Measurements from ENCODE around the gene C12orf43. TPM values are rescaled to one million over a fixed set of nuclear protein-coding genes. Genes with fewer than 3 reads are reported as not detected.

Gene C12orf43
- total RNA-seq, 1 donor from 2014 or later: 14.2 TPM

DNA sequence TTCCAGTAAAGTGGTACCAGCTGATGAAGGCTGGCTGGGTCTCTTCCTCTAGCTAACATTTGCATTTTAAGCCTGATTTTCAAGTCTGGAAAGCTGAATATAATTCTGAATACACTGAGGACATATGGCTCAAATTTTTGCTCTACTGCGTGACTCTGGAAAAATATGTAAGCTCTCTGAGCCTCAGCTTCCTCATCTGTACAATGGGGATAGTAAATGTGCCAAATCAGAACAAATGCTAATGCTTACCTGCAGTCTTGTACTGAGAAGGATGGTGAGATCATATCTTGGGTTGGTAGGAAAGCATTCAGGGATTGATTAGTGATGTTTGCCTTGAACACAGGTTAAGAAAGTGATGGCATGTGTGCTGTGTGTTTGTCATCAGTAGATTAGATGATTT is 23.3 kb downstream of the C12orf43 start:
- Mint-ChIP-seq H3K4me3 (ENCODE audit: unreplicated experiment) (no peak overlapping the region), H3K4me1 (ENCODE audit: unreplicated experiment) (no peaks in the 10 kb centered on the region), H3K27ac (ENCODE audit: unreplicated experiment) (no peak overlapping the region), H3K36me3 (ENCODE audit: unreplicated experiment) (no peaks in the 10 kb centered on the region), H3K27me3 (ENCODE audit: unreplicated experiment) (peaks cover 33% of the 10 kb centered on the region), H3K9me3 (ENCODE audit: unreplicated experiment) (no peaks in the 10 kb centered on the region)
- DNase-seq (ENCODE audit: extremely low spot score, unreplicated experiment): no peak
- TF ChIP-seq, protein P1, sequence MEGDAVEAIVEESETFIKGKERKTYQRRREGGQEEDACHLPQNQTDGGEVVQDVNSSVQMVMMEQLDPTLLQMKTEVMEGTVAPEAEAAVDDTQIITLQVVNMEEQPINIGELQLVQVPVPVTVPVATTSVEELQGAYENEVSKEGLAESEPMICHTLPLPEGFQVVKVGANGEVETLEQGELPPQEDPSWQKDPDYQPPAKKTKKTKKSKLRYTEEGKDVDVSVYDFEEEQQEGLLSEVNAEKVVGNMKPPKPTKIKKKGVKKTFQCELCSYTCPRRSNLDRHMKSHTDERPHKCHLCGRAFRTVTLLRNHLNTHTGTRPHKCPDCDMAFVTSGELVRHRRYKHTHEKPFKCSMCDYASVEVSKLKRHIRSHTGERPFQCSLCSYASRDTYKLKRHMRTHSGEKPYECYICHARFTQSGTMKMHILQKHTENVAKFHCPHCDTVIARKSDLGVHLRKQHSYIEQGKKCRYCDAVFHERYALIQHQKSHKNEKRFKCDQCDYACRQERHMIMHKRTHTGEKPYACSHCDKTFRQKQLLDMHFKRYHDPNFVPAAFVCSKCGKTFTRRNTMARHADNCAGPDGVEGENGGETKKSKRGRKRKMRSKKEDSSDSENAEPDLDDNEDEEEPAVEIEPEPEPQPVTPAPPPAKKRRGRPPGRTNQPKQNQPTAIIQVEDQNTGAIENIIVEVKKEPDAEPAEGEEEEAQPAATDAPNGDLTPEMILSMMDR (IDR thresholded peaks at IDR 0.05): no peak

DNA sequence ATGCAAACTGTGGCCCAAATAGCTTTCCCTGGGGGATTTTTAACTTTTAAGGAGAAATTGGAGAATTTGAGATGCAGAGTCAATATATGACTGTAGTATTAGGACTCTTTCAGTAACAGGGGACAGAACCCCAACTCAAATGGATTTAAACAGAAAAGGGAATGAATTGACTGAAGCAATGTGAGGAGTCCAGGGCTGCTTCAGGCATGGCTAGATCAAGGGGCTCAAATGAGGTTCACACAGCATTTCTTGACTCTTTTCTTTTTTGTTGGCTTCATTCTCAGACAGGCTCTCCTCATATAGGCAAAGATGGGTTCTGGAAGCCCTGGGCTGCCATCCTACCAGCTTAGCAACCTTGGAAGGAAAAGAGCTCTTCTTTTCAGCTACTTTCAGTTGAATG is 24.3 kb downstream of the C12orf43 start:
- Mint-ChIP-seq H3K9me3 (ENCODE audit: unreplicated experiment) (no peaks in the 10 kb centered on the region), H3K27me3 (ENCODE audit: unreplicated experiment) (peaks cover 33% of the 10 kb centered on the region), H3K36me3 (ENCODE audit: unreplicated experiment) (no peaks in the 10 kb centered on the region), H3K27ac (ENCODE audit: unreplicated experiment) (no peak overlapping the region), H3K4me1 (ENCODE audit: unreplicated experiment) (no peaks in the 10 kb centered on the region), H3K4me3 (ENCODE audit: unreplicated experiment) (no peak overlapping the region)
- TF ChIP-seq, protein P1 (IDR thresholded peaks at IDR 0.05): no peak
- no peak for DNase-seq (ENCODE audit: extremely low spot score, unreplicated experiment)

DNA sequence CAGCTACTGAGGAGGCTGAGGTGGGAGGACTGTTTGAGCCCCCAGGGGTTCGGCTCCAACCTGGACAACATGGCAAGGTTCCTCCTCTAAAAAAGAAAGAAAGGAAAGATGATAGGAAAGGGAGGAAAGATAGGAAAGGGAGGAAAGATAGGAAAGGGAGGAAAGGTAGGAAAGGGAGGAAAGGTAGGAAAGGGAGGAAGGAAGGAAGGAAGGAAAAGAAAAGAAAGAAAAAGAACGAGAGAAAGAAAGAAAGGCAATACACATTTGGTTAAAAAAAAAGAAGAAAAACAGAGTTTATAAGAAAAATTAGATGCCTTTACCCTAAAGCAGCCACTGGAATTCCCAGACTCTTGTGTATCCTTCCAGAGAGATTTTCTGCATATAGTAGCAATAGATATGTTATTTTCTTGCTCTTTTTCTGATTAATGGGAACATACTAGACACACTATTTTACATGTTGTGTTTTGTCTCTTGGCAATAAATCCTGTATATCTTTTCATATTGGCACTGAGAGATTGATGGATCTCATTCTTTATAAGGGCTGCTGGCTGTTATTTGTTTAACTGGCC is 25.7 kb downstream of the C12orf43 start:
- H3K4me3 Mint-ChIP-seq (ENCODE audit: unreplicated experiment): no peak overlapping the region
- no peaks in the 10 kb centered on the region for H3K36me3 Mint-ChIP-seq (ENCODE audit: unreplicated experiment)
- no peaks in the 10 kb centered on the region for H3K4me1 Mint-ChIP-seq (ENCODE audit: unreplicated experiment)
- no peaks in the 10 kb centered on the region for H3K9me3 Mint-ChIP-seq (ENCODE audit: unreplicated experiment)
- TF ChIP-seq, protein P1 (IDR thresholded peaks at IDR 0.05): no peak
- DNase-seq (ENCODE audit: extremely low spot score, unreplicated experiment): no peak
- H3K27ac Mint-ChIP-seq (ENCODE audit: unreplicated experiment): no peak overlapping the region
- H3K27me3 Mint-ChIP-seq (ENCODE audit: unreplicated experiment): peaks cover 34% of the 10 kb centered on the region

- Mint-ChIP-seq H3K4me1 (ENCODE audit: unreplicated experiment) (no peaks in the 10 kb centered on the region), H3K9me3 (ENCODE audit: unreplicated experiment) (no peaks in the 10 kb centered on the region), H3K27ac (ENCODE audit: unreplicated experiment) (no peak overlapping the region), H3K4me3 (ENCODE audit: unreplicated experiment) (no peak overlapping the region), H3K27me3 (ENCODE audit: unreplicated experiment) (peaks cover 28% of the 10 kb centered on the region), H3K36me3 (ENCODE audit: unreplicated experiment) (no peaks in the 10 kb centered on the region)
- TF ChIP-seq, protein P1 (IDR thresholded peaks at IDR 0.05): no peak
- no peak for DNase-seq (ENCODE audit: extremely low spot score, unreplicated experiment)
These were observed 26.6 kb downstream of the C12orf43 start for GRCh38 chr12:120989687-120990086.

DNA sequence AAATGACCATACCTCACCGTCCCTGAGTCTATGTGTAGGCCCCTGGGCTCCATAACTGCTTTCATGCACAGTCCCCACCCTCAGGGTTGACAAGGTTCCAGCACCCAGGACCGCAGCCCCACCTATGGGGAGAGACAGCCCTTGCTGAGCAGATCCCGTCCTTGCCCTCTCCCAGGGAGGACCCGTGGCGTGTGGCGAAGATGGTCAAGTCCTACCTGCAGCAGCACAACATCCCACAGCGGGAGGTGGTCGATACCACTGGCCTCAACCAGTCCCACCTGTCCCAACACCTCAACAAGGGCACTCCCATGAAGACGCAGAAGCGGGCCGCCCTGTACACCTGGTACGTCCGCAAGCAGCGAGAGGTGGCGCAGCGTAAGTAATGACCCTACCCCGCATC is 27.6 kb downstream of the C12orf43 start:
- Mint-ChIP-seq H3K27me3 (ENCODE audit: unreplicated experiment) (peaks cover 25% of the 10 kb centered on the region), H3K27ac (ENCODE audit: unreplicated experiment) (no peak overlapping the region), H3K4me3 (ENCODE audit: unreplicated experiment) (no peak overlapping the region), H3K36me3 (ENCODE audit: unreplicated experiment) (no peaks in the 10 kb centered on the region), H3K4me1 (ENCODE audit: unreplicated experiment) (no peaks in the 10 kb centered on the region), H3K9me3 (ENCODE audit: unreplicated experiment) (no peaks in the 10 kb centered on the region)
- DNase-seq (ENCODE audit: extremely low spot score, unreplicated experiment): no peak
- TF ChIP-seq, protein P1 (IDR thresholded peaks at IDR 0.05): no peak

Measured in osteocyte (in vitro differentiated cells).